H9 (cell line): ENCODE data around the gene PC. TPM values are rescaled to one million over a fixed set of nuclear protein-coding genes. Genes with fewer than 3 reads are reported as not detected.

Source experiments
- DNase-seq: peaks from one replicate; pipeline ENCODE4 v3.0.0-alpha.2; 2017
- H2AFZ ChIP-seq: one replicate; pipeline ENCODE4 v1.6.1; 2013; ENCODE audit warnings: mild to moderate bottlenecking, low read length, control low read depth, moderate library complexity
- H2AK5ac ChIP-seq: 2 replicates; pipeline ENCODE4 v1.6.1; 2013; ENCODE audit warnings: low read length, control low read depth, mixed read lengths; ENCODE audit not compliant: insufficient read length
- H2BK120ac ChIP-seq: one replicate; pipeline ENCODE4 v1.6.1; 2013; ENCODE audit warnings: low read depth, mild to moderate bottlenecking, low read length, control low read depth, inconsistent platforms; ENCODE audit not compliant: poor library complexity, severe bottlenecking
- H2BK12ac ChIP-seq: 2 replicates; pipeline ENCODE4 v1.6.1; 2013; ENCODE audit warnings: low read length, control low read depth, mixed read lengths, low read depth; ENCODE audit not compliant: insufficient read length
- H2BK15ac ChIP-seq: 2 replicates; pipeline ENCODE4 v1.6.1; 2013; ENCODE audit warnings: low read depth, low read length, control low read depth
- H2BK20ac ChIP-seq: one replicate; pipeline ENCODE4 v1.6.1; 2013; ENCODE audit warnings: low read depth, mild to moderate bottlenecking, low read length, control low read depth, inconsistent platforms; ENCODE audit not compliant: poor library complexity, severe bottlenecking
- H2BK5ac ChIP-seq: 2 replicates; pipeline ENCODE4 v1.6.1; 2013; ENCODE audit warnings: low read length, control low read depth, mixed read lengths; ENCODE audit not compliant: insufficient read length
- H3K14ac ChIP-seq: 2 replicates; pipeline ENCODE4 v1.6.1; 2013; ENCODE audit warnings: low read length, control low read depth; ENCODE audit not compliant: insufficient read depth
- H3K18ac ChIP-seq: 2 replicates; pipeline ENCODE4 v1.6.1; 2013; ENCODE audit warnings: low read depth, mild to moderate bottlenecking, mixed read lengths, low read length, control low read depth; ENCODE audit not compliant: insufficient read length
- H3K23ac ChIP-seq: 2 replicates; pipeline ENCODE4 v1.6.1; 2013; ENCODE audit warnings: low read length, control low read depth, mixed read lengths, low read depth; ENCODE audit not compliant: insufficient read length
- H3K23me2 ChIP-seq: 2 replicates; pipeline ENCODE4 v1.6.1; 2013; ENCODE audit warnings: low read depth, mild to moderate bottlenecking, mixed read lengths, low read length, control low read depth; ENCODE audit not compliant: insufficient read length, poor library complexity, severe bottlenecking
- H3K27ac ChIP-seq: 2 replicates; pipeline ENCODE4 v1.5.1; 2013; ENCODE audit warnings: low read length, control low read depth, mixed read lengths, low read depth; ENCODE audit not compliant: insufficient read length
- H3K27me3 ChIP-seq: 2 replicates; pipeline ENCODE4 v1.6.1; 2013; ENCODE audit warnings: low read length, control low read depth, inconsistent platforms; ENCODE audit not compliant: insufficient read depth
- H3K4ac ChIP-seq: 2 replicates; pipeline ENCODE4 v1.6.1; 2013; ENCODE audit warnings: low read depth, mild to moderate bottlenecking, control low read depth, inconsistent platforms, low read length, moderate library complexity
- H3K4me1 ChIP-seq: 2 replicates; pipeline ENCODE4 v1.6.1; 2013; ENCODE audit warnings: low read length, control low read depth, inconsistent platforms; ENCODE audit not compliant: insufficient read depth
- H3K4me2 ChIP-seq: 2 replicates; pipeline ENCODE4 v1.6.1; 2013; ENCODE audit warnings: low read length, control low read depth, mixed read lengths; ENCODE audit not compliant: insufficient read length, insufficient read depth
- H3K56ac ChIP-seq: 2 replicates; pipeline ENCODE4 v1.6.1; 2013; ENCODE audit warnings: low read depth, mild to moderate bottlenecking, mixed read lengths, low read length, control low read depth; ENCODE audit not compliant: insufficient read length
- H3K79me1 ChIP-seq: 2 replicates; pipeline ENCODE4 v1.6.1; 2013; ENCODE audit warnings: low read depth, mild to moderate bottlenecking, moderate library complexity, low read length, control low read depth, inconsistent platforms; ENCODE audit not compliant: insufficient read depth, poor library complexity, severe bottlenecking
- H3K79me2 ChIP-seq: 2 replicates; pipeline ENCODE4 v1.6.1; 2013; ENCODE audit warnings: low read length, control low read depth, inconsistent platforms; ENCODE audit not compliant: insufficient read depth
- H3K9ac ChIP-seq: 2 replicates; pipeline ENCODE4 v1.6.1; 2013; ENCODE audit warnings: low read length, control low read depth, mixed read lengths; ENCODE audit not compliant: insufficient read length; ENCODE audit errors: extremely low read depth
- H3K9me3 ChIP-seq: one replicate; pipeline ENCODE4 v1.6.1; 2013; ENCODE audit warnings: low read depth, low read length, inconsistent platforms; ENCODE audit not compliant: control insufficient read depth
- H3T11ph ChIP-seq: one replicate; pipeline ENCODE4 v1.6.1; 2013; ENCODE audit warnings: mild to moderate bottlenecking, low read length, control low read depth, inconsistent platforms
- H4K20me1 ChIP-seq: one replicate; pipeline ENCODE4 v1.6.1; 2013; ENCODE audit not compliant: control insufficient read depth, insufficient read length, insufficient read depth
- H4K5ac ChIP-seq: 2 replicates; pipeline ENCODE4 v1.6.1; 2013; ENCODE audit warnings: low read depth, mild to moderate bottlenecking, mixed read lengths, low read length, control low read depth; ENCODE audit not compliant: insufficient read length
- H4K8ac ChIP-seq: replicated peaks from 2 replicates; pipeline ENCODE4 v1.6.1; 2013; ENCODE audit warnings: low read length, control low read depth, mixed read lengths, low read depth; ENCODE audit not compliant: insufficient read length
- H4K91ac ChIP-seq: 2 replicates; pipeline ENCODE4 v1.6.1; 2013; ENCODE audit warnings: low read depth, mild to moderate bottlenecking, moderate library complexity, mixed read lengths, low read length, control low read depth; ENCODE audit not compliant: insufficient read length
- H3K27ac Mint-ChIP-seq, 3 experiments: 2 replicates in 2 of 3; 3 replicates in 1 of 3; pipeline ENCODE4 v1.8.0; 2020 to 2021; ENCODE audit warnings: mixed read lengths in 3 of 3, mild to moderate bottlenecking in 1 of 3, moderate library complexity in 1 of 3
- H3K27me3 Mint-ChIP-seq: 2 replicates; pipeline ENCODE4 v1.8.0; 2021; ENCODE audit warnings: low read depth, mild to moderate bottlenecking, moderate library complexity, mixed read lengths
- H3K36me3 Mint-ChIP-seq, 3 experiments: 2 replicates in 2 of 3; 3 replicates in 1 of 3; pipeline ENCODE4 v1.8.0; 2020 to 2021; ENCODE audit warnings: low read depth in 3 of 3, mixed read lengths in 3 of 3; ENCODE audit not compliant: insufficient read depth in 1 of 3
- H3K4me1 Mint-ChIP-seq, 2 experiments: 2 replicates each; pipeline ENCODE4 v1.8.0; 2020; ENCODE audit warnings: mixed read lengths in 2 of 2
- H3K4me3 Mint-ChIP-seq, 2 experiments: 2 replicates in 1 of 2; 3 replicates in 1 of 2; pipeline ENCODE4 v1.8.0; 2020 to 2021; ENCODE audit warnings: mild to moderate bottlenecking in 2 of 2, mixed read lengths in 2 of 2, moderate library complexity in 1 of 2
- H3K9me3 Mint-ChIP-seq, 2 experiments: 2 replicates in 1 of 2; 3 replicates in 1 of 2; pipeline ENCODE4 v1.8.0; 2020; ENCODE audit warnings: mild to moderate bottlenecking in 2 of 2, mixed read lengths in 2 of 2, moderate library complexity in 1 of 2
- WGBS: extraction: QIAGEN DNeasy Blood & Tissue Kit; methylation state at CpG from one replicate; pipeline ENCODE4 v1.1.7; 2013; ENCODE audit warnings: missing lambda C conversion rate, low lambda C conversion rate, mixed read lengths; ENCODE audit not compliant: insufficient read length; ENCODE audit errors: extremely low coverage; 5-methylcytosine and 5-hydroxymethylcytosine counted together
- total RNA-seq: library from RNA; stranded (reverse); gene quantifications from 2 replicates; pipeline ENCODE4 v1.2.1, GENCODE V29; 2021
- TF ChIP-seq, protein P1 (sequence below): fragments of 200-600 bp; sonication (generic); conservative IDR thresholded peaks from 3 replicates; pipeline ENCODE4 v1.8.0; 2021; ENCODE audit warnings: antibody characterized with exemption, mild to moderate bottlenecking

Gene PC
- total RNA-seq, 1 experiment from 2014 or later, result 32.6 TPM

GRCh38 chr11:66885469-66885868 lies 72.7 kb downstream of the PC start:
- Histone ChIP-seq H4K20me1 (no peaks in the 10 kb centered on the region), H3K27ac (no peak overlapping the region), H2AK5ac (no peak overlapping the region), H3K9me3 (no peaks in the 10 kb centered on the region), H3K79me1 (no peaks in the 10 kb centered on the region), H3K4ac (no peak overlapping the region), H4K91ac (no peak overlapping the region), H4K5ac (no peak overlapping the region), H2AFZ (no peak overlapping the region), H3K4me2 (no peak overlapping the region), H3K14ac (no peak overlapping the region), H2BK15ac (no peak overlapping the region), H3K23me2 (no peaks in the 10 kb centered on the region), H3K23ac (no peak overlapping the region), H2BK5ac (no peak overlapping the region), H4K8ac (no peak overlapping the region), H2BK120ac (no peak overlapping the region), H3K79me2 (no peaks in the 10 kb centered on the region), H3K56ac (no peak overlapping the region), H3K9ac (no peak overlapping the region), H3K27me3 (no peaks in the 10 kb centered on the region), H2BK20ac (no peak overlapping the region), H3K18ac (no peak overlapping the region), H3K4me1 (peaks cover 2% of the 10 kb centered on the region; the same call in 1 of the 2 replicates), H2BK12ac (no peak overlapping the region), H3T11ph (no peak overlapping the region)
- Mint-ChIP-seq H3K27ac (peak overlapping the region in 2 of 3 experiments; percentile 1 to 39; a peak in 2 of 7 replicates), H3K9me3 (no peaks in the 10 kb centered on the region), H3K4me3 (no peak overlapping the region), H3K36me3 (peaks cover 0 to 5% (median 0%) of the 10 kb centered on the region in 3 experiments; a peak in 1 of 7 replicates), H3K4me1 (peaks cover 51 to 67% of the 10 kb centered on the region in 2 experiments), H3K27me3 (no peaks in the 10 kb centered on the region)
- TF ChIP-seq, protein P1, sequence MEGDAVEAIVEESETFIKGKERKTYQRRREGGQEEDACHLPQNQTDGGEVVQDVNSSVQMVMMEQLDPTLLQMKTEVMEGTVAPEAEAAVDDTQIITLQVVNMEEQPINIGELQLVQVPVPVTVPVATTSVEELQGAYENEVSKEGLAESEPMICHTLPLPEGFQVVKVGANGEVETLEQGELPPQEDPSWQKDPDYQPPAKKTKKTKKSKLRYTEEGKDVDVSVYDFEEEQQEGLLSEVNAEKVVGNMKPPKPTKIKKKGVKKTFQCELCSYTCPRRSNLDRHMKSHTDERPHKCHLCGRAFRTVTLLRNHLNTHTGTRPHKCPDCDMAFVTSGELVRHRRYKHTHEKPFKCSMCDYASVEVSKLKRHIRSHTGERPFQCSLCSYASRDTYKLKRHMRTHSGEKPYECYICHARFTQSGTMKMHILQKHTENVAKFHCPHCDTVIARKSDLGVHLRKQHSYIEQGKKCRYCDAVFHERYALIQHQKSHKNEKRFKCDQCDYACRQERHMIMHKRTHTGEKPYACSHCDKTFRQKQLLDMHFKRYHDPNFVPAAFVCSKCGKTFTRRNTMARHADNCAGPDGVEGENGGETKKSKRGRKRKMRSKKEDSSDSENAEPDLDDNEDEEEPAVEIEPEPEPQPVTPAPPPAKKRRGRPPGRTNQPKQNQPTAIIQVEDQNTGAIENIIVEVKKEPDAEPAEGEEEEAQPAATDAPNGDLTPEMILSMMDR, result no peak
- DNase-seq, result no peak
- no CpG with 5 or more reads among the region's 4 CpGs for WGBS
